HUES64 (cell line): ENCODE measurements around the gene DNAH1.

Experiments
- H3K27ac ChIP-seq: 2 replicates; pipeline ENCODE4 v1.7.0; 2013; ENCODE audit warnings: low read depth, low read length, inconsistent platforms
- H3K27me3 ChIP-seq: 2 replicates; pipeline ENCODE4 v1.6.1; 2013; ENCODE audit warnings: mild to moderate bottlenecking, low read length; ENCODE audit not compliant: insufficient read depth
- H3K36me3 ChIP-seq: 2 replicates; pipeline ENCODE4 v1.6.1; 2013; ENCODE audit warnings: mild to moderate bottlenecking, low read length; ENCODE audit not compliant: insufficient read depth
- H3K4me1 ChIP-seq: 2 replicates; pipeline ENCODE4 v1.6.1; 2013; ENCODE audit warnings: mild to moderate bottlenecking, low read length, moderate library complexity; ENCODE audit not compliant: insufficient read depth
- H3K4me3 ChIP-seq: 2 replicates; pipeline ENCODE4 v1.5.1; 2013; ENCODE audit warnings: mild to moderate bottlenecking, low read length, moderate library complexity
- H3K9ac ChIP-seq: 2 replicates; pipeline ENCODE4 v1.6.1; 2013; ENCODE audit warnings: mild to moderate bottlenecking, low read depth, low read length
- H3K9me3 ChIP-seq: 2 replicates; pipeline ENCODE4 v1.6.1; 2013; ENCODE audit warnings: low read depth, low read length; ENCODE audit not compliant: insufficient read depth
- WGBS: fragments of 150-250, 120-280 bp; methylation state at CpG from one replicate; pipeline ENCODE4 v1.1.7; 2013; ENCODE audit warnings: missing lambda C conversion rate; 5-methylcytosine and 5-hydroxymethylcytosine counted together

DNAH1 gene

DNA sequence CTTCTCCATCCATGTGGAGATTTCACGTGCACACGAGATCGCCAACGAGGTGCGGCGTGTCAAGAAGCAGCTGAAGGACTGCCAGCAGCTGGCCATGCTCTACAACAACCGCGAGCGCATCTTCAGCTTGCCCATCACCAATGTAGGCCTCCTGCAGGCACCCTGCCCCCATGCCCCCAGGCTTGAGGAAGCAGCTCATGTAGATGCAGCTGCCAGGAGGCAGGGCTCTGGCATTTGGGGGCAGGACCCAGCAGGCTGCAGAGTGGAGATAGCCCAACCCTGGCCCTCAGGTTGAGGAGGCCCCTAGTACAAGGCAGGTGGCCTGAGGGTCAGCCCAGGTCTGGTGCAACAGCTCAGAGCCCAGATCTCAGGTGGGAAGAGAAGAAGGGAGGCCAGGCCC, 36.4 kb downstream of the DNAH1 start:
- Histone ChIP-seq H3K4me3 (no peak overlapping the region), H3K27ac (no peak overlapping the region), H3K9ac (no peak overlapping the region), H3K9me3 (no peaks in the 10 kb centered on the region), H3K4me1 (no peaks in the 10 kb centered on the region), H3K36me3 (no peaks in the 10 kb centered on the region), H3K27me3 (no peaks in the 10 kb centered on the region)
- over 99% methylated on average over 9 of the region's 9 CpGs for WGBS

GRCh38 chr3:52353291-52353855, 37.3 kb downstream of the DNAH1 start:
- no peak overlapping the region for H3K4me3 ChIP-seq
- no peak overlapping the region for H3K9ac ChIP-seq
- no peaks in the 10 kb centered on the region for H3K4me1 ChIP-seq
- 94% methylated on average over 16 of the region's 16 CpGs for WGBS
- H3K36me3 ChIP-seq, result no peaks in the 10 kb centered on the region
- H3K9me3 ChIP-seq, result no peaks in the 10 kb centered on the region
- no peaks in the 10 kb centered on the region for H3K27me3 ChIP-seq
- no peak overlapping the region for H3K27ac ChIP-seq

- no peaks in the 10 kb centered on the region for H3K36me3 ChIP-seq
- no peak overlapping the region for H3K4me3 ChIP-seq
- H3K9ac ChIP-seq, result no peak overlapping the region
- 90% methylated on average over 12 of the region's 12 CpGs for WGBS
- no peaks in the 10 kb centered on the region for H3K9me3 ChIP-seq
- H3K27ac ChIP-seq, result no peak overlapping the region
- no peaks in the 10 kb centered on the region for H3K4me1 ChIP-seq
- H3K27me3 ChIP-seq, result no peaks in the 10 kb centered on the region
Measured at GRCh38 chr3:52354676-52355075, 38.6 kb downstream of the DNAH1 start.

DNA sequence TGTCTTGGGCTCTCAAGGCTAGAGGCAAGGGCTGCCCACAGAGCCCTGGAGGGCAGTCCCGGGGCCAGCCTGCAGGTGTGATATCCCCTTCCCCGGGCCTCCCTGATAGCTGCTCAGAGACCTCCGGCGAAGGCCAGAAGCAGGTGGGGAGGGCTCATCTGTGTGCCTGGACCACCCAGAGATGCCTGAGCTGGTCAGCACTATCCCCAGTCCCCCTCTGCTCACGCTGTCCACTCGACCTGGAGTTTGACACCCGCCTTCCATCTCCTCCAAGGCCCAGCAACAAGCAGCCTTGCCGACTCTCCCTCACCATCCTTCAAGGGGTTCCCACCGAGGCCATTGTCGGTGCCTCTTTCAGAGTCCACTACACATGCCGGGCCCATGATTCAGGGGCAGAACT, 39.4 kb downstream of the DNAH1 start:
- no peaks in the 10 kb centered on the region for H3K4me1 ChIP-seq
- WGBS, result 92% methylated on average over 11 of the region's 11 CpGs
- H3K4me3 ChIP-seq, result no peak overlapping the region
- H3K27me3 ChIP-seq, result no peaks in the 10 kb centered on the region
- H3K27ac ChIP-seq, result no peak overlapping the region
- no peak overlapping the region for H3K9ac ChIP-seq
- no peaks in the 10 kb centered on the region for H3K9me3 ChIP-seq
- no peaks in the 10 kb centered on the region for H3K36me3 ChIP-seq

- WGBS, result 90% methylated on average over 4 of the region's 4 CpGs
- Histone ChIP-seq H3K4me3 (no peak overlapping the region), H3K9me3 (no peaks in the 10 kb centered on the region), H3K27ac (no peak overlapping the region), H3K4me1 (no peaks in the 10 kb centered on the region), H3K36me3 (no peaks in the 10 kb centered on the region), H3K27me3 (no peaks in the 10 kb centered on the region), H3K9ac (no peak overlapping the region)
Measured at GRCh38 chr3:52356126-52356525, 40.0 kb downstream of the DNAH1 start.

GRCh38 chr3:52357151-52358080, 41.3 kb downstream of the DNAH1 start:
- Histone ChIP-seq H3K9ac (no peak overlapping the region), H3K4me1 (no peaks in the 10 kb centered on the region), H3K27me3 (no peaks in the 10 kb centered on the region), H3K36me3 (no peaks in the 10 kb centered on the region), H3K9me3 (no peaks in the 10 kb centered on the region), H3K4me3 (no peak overlapping the region), H3K27ac (no peak overlapping the region)
- 94% methylated on average over 27 of the region's 27 CpGs for WGBS

DNA sequence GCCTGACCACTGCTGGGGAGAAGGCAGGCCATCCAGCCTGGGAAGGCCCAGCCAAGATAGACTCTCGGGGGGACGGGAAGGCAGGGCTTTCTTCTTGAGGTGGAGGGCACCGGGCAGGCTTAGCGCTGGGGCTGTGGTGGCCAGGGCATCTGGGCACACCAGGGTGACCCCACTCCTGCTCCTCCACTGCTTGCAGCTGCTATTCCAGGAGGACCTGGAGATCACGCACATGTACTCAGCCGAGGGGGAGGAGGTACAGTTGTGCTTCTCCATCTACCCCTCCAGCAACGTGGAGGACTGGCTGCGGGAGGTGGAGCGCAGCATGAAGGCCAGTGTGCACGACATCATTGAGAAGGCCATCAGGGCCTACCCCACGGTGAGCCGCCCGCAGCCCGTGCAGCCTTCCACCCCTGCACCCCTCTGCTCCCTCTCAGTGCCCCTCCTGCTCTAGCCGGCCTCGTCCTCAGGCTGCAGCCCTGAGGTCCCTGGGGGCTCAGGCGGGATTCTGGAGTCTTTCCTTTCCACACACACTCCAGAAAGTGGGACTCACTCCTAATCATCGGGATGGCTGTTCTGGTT, 42.3 kb downstream of the DNAH1 start:
- H3K27ac ChIP-seq, result no peak overlapping the region
- no peaks in the 10 kb centered on the region for H3K27me3 ChIP-seq
- WGBS, result 90% methylated on average over 18 of the region's 18 CpGs
- H3K4me1 ChIP-seq, result no peaks in the 10 kb centered on the region
- no peak overlapping the region for H3K4me3 ChIP-seq
- H3K36me3 ChIP-seq, result no peaks in the 10 kb centered on the region
- H3K9me3 ChIP-seq, result no peaks in the 10 kb centered on the region
- H3K9ac ChIP-seq, result no peak overlapping the region

GRCh38 chr3:52359116-52359855, 43.2 kb downstream of the DNAH1 start:
- WGBS, result 92% methylated on average over 11 of the region's 12 CpGs
- H3K4me3 ChIP-seq, result no peak overlapping the region

DNA sequence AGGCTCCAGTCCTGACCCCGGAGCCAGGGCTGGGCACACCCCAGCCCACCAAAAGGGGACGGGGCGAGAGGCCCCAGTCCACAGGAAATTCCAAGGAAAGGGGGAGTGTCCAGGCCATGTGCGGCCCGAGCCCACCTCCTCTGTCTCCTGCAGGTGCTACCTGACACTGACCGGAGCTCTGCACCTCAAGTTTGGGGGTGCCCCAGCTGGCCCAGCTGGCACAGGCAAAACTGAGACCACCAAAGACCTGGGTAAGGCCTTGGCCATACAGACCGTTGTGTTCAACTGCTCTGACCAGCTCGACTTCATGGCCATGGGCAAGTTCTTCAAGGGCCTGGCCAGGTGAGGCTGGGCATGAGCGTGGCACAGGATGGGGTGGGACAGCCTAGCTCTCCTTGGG, 44.9 kb downstream of the DNAH1 start:
- Histone ChIP-seq H3K4me3 (no peak overlapping the region), H3K9ac (no peak overlapping the region), H3K27ac (no peak overlapping the region), H3K4me1 (no peaks in the 10 kb centered on the region), H3K27me3 (no peaks in the 10 kb centered on the region), H3K36me3 (no peaks in the 10 kb centered on the region), H3K9me3 (no peaks in the 10 kb centered on the region)
- WGBS, result 96% methylated on average over 9 of the region's 9 CpGs

More at GRCh38 chr3:52359116-52359855, 43.2 kb downstream of the DNAH1 start:
- Histone ChIP-seq H3K27me3 (no peaks in the 10 kb centered on the region), H3K9me3 (no peaks in the 10 kb centered on the region), H3K4me1 (no peaks in the 10 kb centered on the region), H3K36me3 (no peaks in the 10 kb centered on the region), H3K9ac (no peak overlapping the region), H3K27ac (no peak overlapping the region)

DNA sequence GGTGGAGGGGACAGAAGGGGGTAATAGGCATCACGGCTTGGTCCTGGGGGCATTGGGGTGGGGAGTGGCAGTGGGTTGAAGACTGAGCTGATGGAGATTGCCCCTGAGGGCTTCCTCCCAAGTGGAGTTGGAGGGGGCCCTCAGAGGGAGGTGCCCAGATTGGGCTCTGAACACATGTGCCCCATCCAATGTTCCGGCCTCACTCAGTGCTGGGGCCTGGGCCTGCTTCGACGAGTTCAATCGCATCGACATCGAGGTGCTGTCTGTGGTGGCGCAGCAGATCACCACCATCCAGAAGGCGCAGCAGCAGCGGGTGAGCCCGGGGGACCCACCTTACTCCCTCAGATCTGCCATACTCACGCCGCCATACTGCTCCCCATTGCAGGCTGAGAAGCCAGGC, 45.3 kb downstream of the DNAH1 start:
- Histone ChIP-seq H3K9me3 (no peaks in the 10 kb centered on the region), H3K4me1 (no peaks in the 10 kb centered on the region), H3K27me3 (no peaks in the 10 kb centered on the region), H3K36me3 (no peaks in the 10 kb centered on the region), H3K4me3 (no peak overlapping the region), H3K9ac (no peak overlapping the region), H3K27ac (no peak overlapping the region)
- WGBS, result 95% methylated on average over 13 of the region's 13 CpGs

DNA sequence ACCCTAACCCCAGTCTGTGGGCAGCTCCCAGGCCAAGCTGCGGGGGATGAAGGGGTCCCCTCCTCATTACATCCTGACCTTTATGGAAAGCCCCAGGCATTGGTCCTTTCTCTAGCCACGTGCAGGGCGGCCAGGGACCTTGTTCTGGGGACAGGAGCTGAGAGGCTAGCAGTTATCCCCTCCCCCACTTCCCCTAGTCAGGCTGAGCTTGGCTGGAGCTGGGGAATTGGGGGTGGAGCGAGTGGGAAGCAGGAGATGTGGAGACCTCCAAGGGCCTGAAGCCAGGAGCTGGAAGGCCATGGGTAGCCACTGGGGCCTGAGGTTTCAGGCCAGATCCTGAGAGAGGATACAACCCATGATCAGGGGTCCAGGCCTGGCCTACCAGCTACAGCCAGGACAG, 45.8 kb downstream of the DNAH1 start:
- no peaks in the 10 kb centered on the region for H3K36me3 ChIP-seq
- no peaks in the 10 kb centered on the region for H3K9me3 ChIP-seq
- 78% methylated on average over 4 of the region's 4 CpGs for WGBS
- H3K4me3 ChIP-seq, result no peak overlapping the region
- H3K4me1 ChIP-seq, result no peaks in the 10 kb centered on the region
- no peak overlapping the region for H3K9ac ChIP-seq
- H3K27ac ChIP-seq, result no peak overlapping the region
- H3K27me3 ChIP-seq, result no peaks in the 10 kb centered on the region
